Dendritic cell treated with granulocyte-macrophage colony-stimulating factor and Interleukin-4, amounts not matched to agents 40 ng/mL and 50 ng/mL, for 4 days (primary cell): ENCODE measurements around the gene SPATA31A7.
"Not testable (repeated sequence)": the region's sequence is repeated elsewhere in the genome, so short reads cannot be mapped to it uniquely, and the experiment has no call there.

ENCODE experiments used
- H3K27ac Mint-ChIP-seq: one replicate; pipeline ENCODE4 v1.8.0; 2022; ENCODE audit warnings: mild to moderate bottlenecking, mixed read lengths
- H3K27me3 Mint-ChIP-seq: one replicate; pipeline ENCODE4 v1.8.0; 2022; ENCODE audit warnings: mild to moderate bottlenecking, mixed read lengths
- H3K36me3 Mint-ChIP-seq: one replicate; pipeline ENCODE4 v1.8.0; 2022; ENCODE audit warnings: low read depth, mixed read lengths
- H3K4me1 Mint-ChIP-seq: one replicate; pipeline ENCODE4 v1.8.0; 2022; ENCODE audit warnings: low read depth, mixed read lengths
- H3K4me3 Mint-ChIP-seq: one replicate; pipeline ENCODE4 v1.8.0; 2022; ENCODE audit warnings: mild to moderate bottlenecking, moderate library complexity, mixed read lengths
- H3K9me3 Mint-ChIP-seq: one replicate; pipeline ENCODE4 v1.8.0; 2022; ENCODE audit warnings: mixed read lengths
- intact Hi-C: fragments of 100-400 bp; cut with micrococcal nuclease; formaldehyde crosslinking; loops from one replicate; pipeline ENCODE4 v1.15.0; 2022

SPATA31A7 gene

DNA sequence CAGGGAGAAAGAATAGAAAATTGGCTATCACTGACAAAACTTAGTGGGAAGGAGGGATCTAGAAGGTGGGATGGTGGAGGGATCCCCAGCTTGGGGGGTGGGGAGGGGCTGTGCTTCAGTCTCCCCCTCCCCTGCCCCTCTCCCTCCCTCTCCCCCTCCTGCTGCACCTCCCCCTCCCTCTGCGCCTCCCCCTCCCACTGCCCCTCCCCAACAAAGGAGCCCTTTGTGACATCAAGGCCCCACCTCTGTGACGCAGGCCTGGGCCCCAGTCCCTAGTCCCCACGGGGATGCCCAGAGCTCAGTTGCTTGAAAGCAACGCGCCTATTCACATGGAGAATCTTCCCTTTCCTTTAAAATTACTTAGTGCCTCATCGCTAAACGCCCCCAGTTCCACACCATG is at the start of gene SPATA31A7:
Gene SPATA31A7, plus strand, starts transcription at position 301 of the 400 bp plus-strand sequence. Its CDS starts 29 bp downstream, at position 330.
- H3K27ac Mint-ChIP-seq, H3K27me3 Mint-ChIP-seq, H3K4me3 Mint-ChIP-seq, H3K36me3 Mint-ChIP-seq, H3K4me1 Mint-ChIP-seq, H3K9me3 Mint-ChIP-seq, intact Hi-C loops: not testable (repeated sequence)

DNA sequence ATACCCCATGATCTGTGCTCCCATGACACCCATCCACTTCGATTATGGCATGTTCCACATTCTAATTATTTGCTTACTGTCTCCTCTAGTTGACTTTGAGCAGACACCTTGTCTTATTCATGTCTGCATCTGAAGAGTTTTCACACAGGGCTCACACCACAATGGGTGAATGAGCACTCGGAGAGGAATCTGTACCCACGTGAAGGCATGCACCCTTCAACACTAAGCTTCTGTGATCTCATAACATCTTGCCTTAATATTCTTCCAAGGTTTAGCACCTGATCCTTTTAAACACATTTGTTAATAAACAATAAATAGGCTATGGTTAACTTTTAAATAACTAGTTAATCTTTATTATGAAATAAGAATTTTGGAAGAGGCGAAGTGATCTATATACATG is 36.6 kb downstream of the SPATA31A7 start:
- H3K9me3 Mint-ChIP-seq, H3K27me3 Mint-ChIP-seq, H3K27ac Mint-ChIP-seq, intact Hi-C loops, H3K4me1 Mint-ChIP-seq, H3K36me3 Mint-ChIP-seq, H3K4me3 Mint-ChIP-seq: not testable (repeated sequence)
